GM21381 (cell line): ENCODE results near the gene IL21R.
"Not testable (repeated sequence)": the region's sequence is repeated elsewhere in the genome, so short reads cannot be mapped to it uniquely, and the experiment has no call there.

Experiments used
- ATAC-seq: cut with Tn5 transposase; IDR thresholded peaks from one replicate; pipeline ENCODE4 v1.9.1; 2021; ENCODE audit warnings: mild to moderate bottlenecking, moderate library complexity; ENCODE audit not compliant: unreplicated experiment

IL21R gene

GRCh38 chr16:27441998-27442397 lies 40.0 kb downstream of the IL21R start:
- ATAC-seq, result no peak

GRCh38 chr16:27444015-27444414 lies 42.0 kb downstream of the IL21R start:
- no peak for ATAC-seq

- ATAC-seq, result no peak
Observed at GRCh38 chr16:27444470-27444869, 42.5 kb downstream of the IL21R start.

GRCh38 chr16:27445502-27446175 lies 43.7 kb downstream of the IL21R start:
- ATAC-seq, result no peak

GRCh38 chr16:27446721-27447120 lies 44.7 kb downstream of the IL21R start:
- ATAC-seq, result no peak

GRCh38 chr16:27447301-27447700 lies 45.3 kb downstream of the IL21R start:
- no peak for ATAC-seq

GRCh38 chr16:27448532-27449433 lies 46.8 kb downstream of the IL21R start:
- ATAC-seq, result no peak

- peak; percentile 45 for ATAC-seq
Observed at GRCh38 chr16:27449434-27450195, 47.6 kb downstream of the IL21R start.

- ATAC-seq, result peak; percentile 17
Observed at GRCh38 chr16:27450196-27450549, 48.2 kb downstream of the IL21R start.

- ATAC-seq, result no peak
Observed at GRCh38 chr16:27452569-27453493, 50.9 kb downstream of the IL21R start.

GRCh38 chr16:27453494-27453825 lies 51.5 kb downstream of the IL21R start:
- ATAC-seq, result no peak

GRCh38 chr16:27455700-27456099 lies 53.7 kb downstream of the IL21R start:
- ATAC-seq, result no peak

GRCh38 chr16:27457605-27457900 lies 55.6 kb downstream of the IL21R start:
- not testable (repeated sequence) for ATAC-seq

- no peak for ATAC-seq
Observed at GRCh38 chr16:27458258-27458657, 56.3 kb downstream of the IL21R start.

- no peak for ATAC-seq
Observed at GRCh38 chr16:27458987-27459688, 57.2 kb downstream of the IL21R start.

GRCh38 chr16:27460213-27460612 lies 58.2 kb downstream of the IL21R start:
- no peak for ATAC-seq

GRCh38 chr16:27460663-27461482 lies 58.9 kb downstream of the IL21R start:
- no peak for ATAC-seq

GRCh38 chr16:27461483-27462171 lies 59.7 kb downstream of the IL21R start:
- ATAC-seq, result no peak
